Caco-2 (cell line): ENCODE data around the gene FAM193A. TPM values are rescaled to one million over a fixed set of nuclear protein-coding genes. Genes with fewer than 3 reads are reported as not detected.

Experiments
- BruUV-seq: library from RNA; stranded (reverse); fragments of 400-500 nt; replicated peaks from 2 replicates; lab custom pipeline; 2021; lab: Mats Ljungman, UMichigan
- CTCF ChIA-PET: fragments of 300-600 bp; sonication (Branson Sonifier 250); formaldehyde crosslinking; loops from one replicate; lab custom pipeline; 2022; ENCODE audit warnings: antibody characterized with exemption; lab: Charles Lee
- POLR2A ChIA-PET: fragments of 300-600 bp; sonication (Branson Sonifier 250); formaldehyde crosslinking; loops from one replicate; lab custom pipeline; 2022; ENCODE audit warnings: antibody characterized with exemption; lab: Charles Lee
- DNase-seq, 2 experiments: peaks; one replicate each; pipeline versions ENCODE4 v3.0.0 to v3.0.0-alpha.2; 2020 to 2022
- H3K27me3 ChIP-seq: replicated peaks from 2 replicates; pipeline ENCODE4 v1.6.0; 2011; ENCODE audit warnings: low read length; ENCODE audit not compliant: control insufficient read depth, insufficient read depth
- H3K36me3 ChIP-seq: 2 replicates; pipeline ENCODE4 v1.5.1; 2011; ENCODE audit warnings: low read length; ENCODE audit not compliant: control insufficient read depth, insufficient read depth
- H3K4me1 ChIP-seq: fragments of 250-450 bp; sonication (Bioruptor Pico); 2 replicates; pipeline ENCODE4 v1.5.1; 2020; ENCODE audit warnings: mild to moderate bottlenecking
- H3K4me3 ChIP-seq: 2 replicates; pipeline ENCODE4 v1.5.1; 2011; ENCODE audit warnings: low read depth, mild to moderate bottlenecking, control low read depth, low read length
- H3K9me3 ChIP-seq: fragments of 250-450 bp; sonication (Bioruptor Pico); 2 replicates; pipeline ENCODE4 v1.5.1; 2020; ENCODE audit warnings: mild to moderate bottlenecking, moderate library complexity
- H3K27ac Mint-ChIP-seq: one replicate; pipeline ENCODE4 v1.8.0; 2022; ENCODE audit warnings: mixed read lengths; ENCODE audit not compliant: unreplicated experiment
- H3K27me3 Mint-ChIP-seq: one replicate; pipeline ENCODE4 v1.8.0; 2022; ENCODE audit warnings: mixed read lengths; ENCODE audit not compliant: insufficient read depth, unreplicated experiment
- H3K36me3 Mint-ChIP-seq: one replicate; pipeline ENCODE4 v1.8.0; 2022; ENCODE audit warnings: mild to moderate bottlenecking, mixed read lengths; ENCODE audit not compliant: insufficient read depth, unreplicated experiment
- H3K4me1 Mint-ChIP-seq: one replicate; pipeline ENCODE4 v1.8.0; 2022; ENCODE audit warnings: low read depth, mixed read lengths; ENCODE audit not compliant: unreplicated experiment
- H3K4me3 Mint-ChIP-seq: one replicate; pipeline ENCODE4 v1.8.0; 2022; ENCODE audit warnings: mild to moderate bottlenecking, moderate library complexity, mixed read lengths; ENCODE audit not compliant: unreplicated experiment
- H3K9me3 Mint-ChIP-seq: one replicate; pipeline ENCODE4 v1.8.0; 2022; ENCODE audit warnings: mixed read lengths; ENCODE audit not compliant: unreplicated experiment
- CTCF ChIP-seq, 2 experiments: fragments of 200-600 bp in 1 of 2; IDR thresholded peaks; 1 replicate in 1 of 2; 2 replicates in 1 of 2; pipeline versions ENCODE4 v1.5.1 to v1.8.0; 2011 to 2022; ENCODE audit warnings: antibody characterized with exemption in 1 of 2, control low read depth in 1 of 2, inconsistent platforms in 1 of 2, low read depth in 1 of 2, low read length in 1 of 2, mild to moderate bottlenecking in 1 of 2, moderate library complexity in 1 of 2; ENCODE audit not compliant: insufficient read depth in 1 of 2, severe bottlenecking in 1 of 2, unreplicated experiment in 1 of 2
- intact Hi-C: fragments of 100-400 bp; cut with micrococcal nuclease; formaldehyde crosslinking; loops from one replicate; pipeline ENCODE4 v1.10.0; 2022; ENCODE audit not compliant: unreplicated experiment
- total RNA-seq: library from RNA; stranded (reverse); gene quantifications from 2 replicates; pipeline ENCODE4 v1.2.3, GENCODE V29; 2022

Gene FAM193A
- total RNA-seq, 1 experiment from 2014 or later: 28.7 TPM

GRCh38 chr4:2574863-2575262, 38.4 kb downstream of the FAM193A start:
- Histone ChIP-seq H3K4me3 (no peak overlapping the region), H3K27me3 (no peaks in the 10 kb centered on the region), H3K9me3 (peaks cover under 1% of the 10 kb centered on the region; the same call in 1 of the 2 replicates), H3K4me1 (no peaks in the 10 kb centered on the region), H3K36me3 (no peaks in the 10 kb centered on the region; the same call in 1 of the 2 replicates)
- POLR2A ChIA-PET: no interaction called here
- H3K4me1 Mint-ChIP-seq: peaks cover 21% of the 10 kb centered on the region
- no TSS peak for BruUV-seq
- H3K27me3 Mint-ChIP-seq: no peaks in the 10 kb centered on the region
- no peak overlapping the region for H3K4me3 Mint-ChIP-seq
- no peak for TF ChIP-seq CTCF (IDR thresholded peaks at IDR 0.05; ENCODE audit: insufficient read depth in 1 of 2, low read depth in 1 of 2, low read length in 1 of 2, severe bottlenecking in 1 of 2, unreplicated experiment in 1 of 2)
- CTCF ChIA-PET: no interaction called here
- no peak for DNase-seq
- no peaks in the 10 kb centered on the region for H3K9me3 Mint-ChIP-seq
- no peak overlapping the region for H3K27ac Mint-ChIP-seq
- intact Hi-C loops: no loop called here
- peaks cover 29% of the 10 kb centered on the region for H3K36me3 Mint-ChIP-seq

GRCh38 chr4:2576290-2576689, 39.8 kb downstream of the FAM193A start:
- intact Hi-C loops: no loop called here
- DNase-seq: no peak
- Histone ChIP-seq H3K36me3 (no peaks in the 10 kb centered on the region; the same call in 1 of the 2 replicates), H3K27me3 (no peaks in the 10 kb centered on the region), H3K9me3 (peaks cover 4% of the 10 kb centered on the region; the same call in 1 of the 2 replicates), H3K4me3 (no peak overlapping the region), H3K4me1 (no peaks in the 10 kb centered on the region)
- no peak for TF ChIP-seq CTCF (IDR thresholded peaks at IDR 0.05; ENCODE audit: insufficient read depth in 1 of 2, low read depth in 1 of 2, low read length in 1 of 2, severe bottlenecking in 1 of 2, unreplicated experiment in 1 of 2)
- Mint-ChIP-seq H3K4me3 (no peak overlapping the region), H3K4me1 (peaks cover 21% of the 10 kb centered on the region), H3K27ac (no peak overlapping the region), H3K27me3 (no peaks in the 10 kb centered on the region), H3K36me3 (peaks cover 33% of the 10 kb centered on the region), H3K9me3 (no peaks in the 10 kb centered on the region)
- ChIA-PET CTCF (no interaction called here), POLR2A (no interaction called here)
- no TSS peak for BruUV-seq

- no peaks in the 10 kb centered on the region; the same call in 1 of the 2 replicates for H3K36me3 ChIP-seq
- TF ChIP-seq CTCF (IDR thresholded peaks at IDR 0.05; ENCODE audit: insufficient read depth in 1 of 2, low read depth in 1 of 2, low read length in 1 of 2, severe bottlenecking in 1 of 2, unreplicated experiment in 1 of 2): no peak
- ChIA-PET CTCF (no interaction called here), POLR2A (no interaction called here)
- H3K4me1 ChIP-seq: peaks cover 3% of the 10 kb centered on the region
- intact Hi-C loops: no loop called here
- Mint-ChIP-seq H3K4me3 (no peak overlapping the region), H3K9me3 (no peaks in the 10 kb centered on the region), H3K27ac (no peak overlapping the region), H3K36me3 (peaks cover 32% of the 10 kb centered on the region), H3K4me1 (peaks cover 23% of the 10 kb centered on the region), H3K27me3 (no peaks in the 10 kb centered on the region)
- H3K9me3 ChIP-seq: peaks cover 4% of the 10 kb centered on the region; the same call in 1 of the 2 replicates
- no peak for DNase-seq
- H3K27me3 ChIP-seq: no peaks in the 10 kb centered on the region
- no TSS peak for BruUV-seq
- no peak overlapping the region for H3K4me3 ChIP-seq
Observed at GRCh38 chr4:2578106-2578505, 41.7 kb downstream of the FAM193A start.
